ENCODE measurements around the gene AVPR2.
A peak's percentile ranks its signal among the peaks of the same experiment; 100 is the strongest.

AVPR2 gene

DNA sequence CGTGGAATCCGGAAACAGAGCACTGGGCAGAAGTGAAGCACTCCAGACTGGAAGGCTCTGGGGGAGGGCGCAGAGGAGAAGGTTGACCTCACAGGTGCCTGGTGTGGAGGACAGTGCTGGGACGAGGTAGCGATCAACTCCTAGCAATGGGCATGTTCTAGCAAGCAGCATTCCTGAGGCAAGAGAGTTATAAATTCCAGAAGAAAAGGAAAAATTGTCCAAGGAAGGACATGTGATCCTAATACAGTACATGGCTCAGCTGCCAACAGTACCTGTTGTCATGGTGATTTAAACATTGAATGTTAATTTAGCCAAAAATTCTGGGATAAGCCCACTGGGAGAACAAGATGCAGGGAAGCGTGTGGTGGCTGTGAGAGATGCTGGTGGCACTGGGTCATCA lies 13.4 kb downstream of the AVPR2 start:
- no peak overlapping the region for H3K27ac ChIP-seq
- TF ChIP-seq CTCF (IDR thresholded peaks at IDR 0.05) = no peak
- no peak for TF ChIP-seq ZFX (IDR thresholded peaks at IDR 0.05; ENCODE audit: borderline replicate concordance)

DNA sequence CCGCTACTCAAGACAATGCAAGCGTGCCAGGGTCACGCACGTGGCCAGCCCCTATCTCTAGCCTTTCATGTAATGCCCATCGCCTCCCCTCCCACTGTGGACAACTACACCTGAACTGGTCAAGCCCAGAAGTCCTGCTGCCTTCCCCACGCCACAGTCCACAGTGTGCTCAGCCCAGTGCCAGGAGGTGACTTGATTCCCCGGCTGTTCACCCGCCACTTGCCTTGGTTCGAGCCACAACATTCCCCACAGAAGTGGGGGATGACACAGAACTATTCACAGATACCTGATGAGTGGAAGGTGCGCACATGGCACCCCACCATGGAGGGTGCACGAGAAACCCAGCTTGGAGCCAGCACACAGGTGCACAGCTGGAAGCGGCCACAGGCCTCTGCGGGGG lies 14.8 kb downstream of the AVPR2 start:
- no peak overlapping the region for H3K27ac ChIP-seq
- no peak for TF ChIP-seq CTCF (IDR thresholded peaks at IDR 0.05)
- no peak for TF ChIP-seq ZFX (IDR thresholded peaks at IDR 0.05; ENCODE audit: borderline replicate concordance)

- H3K27ac ChIP-seq = no peak overlapping the region
- TF ChIP-seq CTCF (IDR thresholded peaks at IDR 0.05) (no peak), ZFX (IDR thresholded peaks at IDR 0.05; ENCODE audit: borderline replicate concordance) (no peak)
These were observed 16.1 kb downstream of the AVPR2 start for GRCh38 chrX:153920546-153920945.

- TF ChIP-seq CTCF (IDR thresholded peaks at IDR 0.05) (no peak), ZFX (IDR thresholded peaks at IDR 0.05; ENCODE audit: borderline replicate concordance) (no peak)
- no peak overlapping the region for H3K27ac ChIP-seq
These were observed 16.6 kb downstream of the AVPR2 start for GRCh38 chrX:153921070-153921469.

DNA sequence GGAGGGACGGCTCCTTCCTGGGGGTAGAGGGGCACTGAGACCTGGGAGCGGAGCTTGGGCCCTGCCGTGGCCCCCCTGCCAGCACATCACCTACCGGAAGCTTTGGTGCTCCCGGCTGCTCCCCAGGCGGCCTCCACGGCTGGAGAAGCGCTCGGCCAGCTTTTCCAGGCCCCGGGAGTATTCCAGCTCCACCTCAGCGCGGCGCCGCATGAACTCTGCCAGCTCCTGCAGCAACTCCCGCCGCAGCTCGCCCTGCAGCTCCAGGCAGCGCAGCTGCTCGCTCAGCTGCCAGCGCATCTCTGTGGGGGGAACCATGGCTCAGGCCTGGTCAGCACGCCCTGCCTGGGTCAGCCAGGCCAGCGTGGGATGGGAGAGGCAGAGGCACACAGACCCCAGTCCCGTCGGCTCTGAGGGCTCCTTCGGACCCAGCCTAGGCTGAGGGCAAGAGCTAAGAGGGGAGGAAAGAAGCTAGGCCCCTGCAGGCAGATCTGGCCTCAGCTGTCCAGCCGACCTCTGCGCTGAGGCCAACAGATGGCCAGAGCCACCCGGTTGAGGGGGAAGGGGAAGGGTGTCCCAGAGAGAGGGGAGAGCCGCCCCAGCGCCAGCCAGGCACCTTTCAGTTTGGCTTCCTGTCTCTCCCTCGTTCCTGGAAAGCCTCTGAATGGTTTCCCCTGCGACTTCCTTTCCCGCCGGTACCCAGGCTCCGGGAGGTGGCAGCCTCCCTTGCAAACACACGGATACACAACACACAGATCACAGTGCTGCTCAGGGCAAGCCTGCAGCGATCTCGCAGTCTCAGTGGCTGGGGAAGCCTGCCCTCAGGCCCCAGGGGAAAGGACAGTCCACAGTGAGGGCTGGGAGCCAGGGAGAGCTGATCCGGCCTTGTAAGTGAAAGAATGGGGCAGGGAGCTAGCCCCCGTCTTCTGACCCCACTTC lies 17.3 kb downstream of the AVPR2 start:
- no peak overlapping the region for H3K27ac ChIP-seq
- TF ChIP-seq CTCF (IDR thresholded peaks at IDR 0.05) = no peak
- no peak for TF ChIP-seq ZFX (IDR thresholded peaks at IDR 0.05; ENCODE audit: borderline replicate concordance)

- TF ChIP-seq ZFX (IDR thresholded peaks at IDR 0.05; ENCODE audit: borderline replicate concordance) (no peak), CTCF (IDR thresholded peaks at IDR 0.05) (peak; percentile 71)
- H3K27ac ChIP-seq = no peak overlapping the region
These were observed 18.7 kb downstream of the AVPR2 start for GRCh38 chrX:153922932-153923857.

Measured in 22Rv1 (cell line).